A549 treated with AZD9567 at 1 μM for 4 hours (cell line): ENCODE data around the gene JAG1. TPM values are rescaled to one million over a fixed set of nuclear protein-coding genes. Genes with fewer than 3 reads are reported as not detected.

Source experiments
- total RNA-seq: library from RNA; stranded (reverse); fragments of 200-300 nt; extraction: Qiagen RNA extraction; gene quantifications from 5 replicates; pipeline ENCODE4 v1.2.3, GENCODE V29; 2022; ENCODE audit not compliant: insufficient read depth

The JAG1 gene
- 28.8 to 47.5 TPM (median 32.7 TPM) in 5 replicates for total RNA-seq

DNA sequence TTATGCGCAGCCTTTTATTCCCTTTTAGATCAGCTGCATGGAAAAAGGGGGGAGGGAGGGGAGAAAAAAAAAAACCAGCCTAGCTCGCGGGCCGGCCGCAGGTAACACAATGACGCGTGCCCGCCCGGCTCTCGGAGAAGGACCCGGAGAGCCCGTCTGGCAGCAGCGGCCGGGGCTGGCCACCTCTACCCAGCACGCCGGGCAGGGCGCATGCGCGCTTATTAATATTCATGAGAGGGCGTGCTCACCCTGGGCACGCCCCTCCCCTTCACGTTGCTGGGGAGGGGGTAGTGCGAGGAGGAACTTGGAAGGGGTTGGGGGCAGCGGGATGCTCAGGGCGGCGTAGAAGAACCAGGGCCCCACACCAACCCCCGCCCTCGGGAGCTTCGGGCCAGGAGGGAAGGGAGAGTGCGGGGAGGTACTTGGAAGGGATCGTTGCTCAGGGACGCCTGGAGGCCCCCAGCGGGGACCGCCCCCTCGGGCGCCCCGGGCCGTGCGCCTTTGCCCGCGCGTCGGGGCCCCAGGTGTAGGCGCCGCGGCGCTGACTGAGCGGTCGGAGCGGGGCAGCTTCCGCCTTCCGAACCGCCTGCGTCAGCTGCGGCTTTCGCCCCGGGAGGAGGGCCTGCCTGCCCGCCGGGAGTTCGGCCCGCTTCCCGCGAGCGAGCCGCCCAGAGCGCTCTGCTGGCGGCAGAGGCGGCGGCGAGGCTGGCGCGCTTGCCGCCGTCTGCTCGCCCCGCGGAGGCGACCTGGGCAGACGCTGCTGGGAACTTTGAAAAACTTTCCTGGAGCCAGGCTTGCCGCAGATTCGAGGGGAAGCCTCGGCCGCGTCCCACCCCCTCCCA lies at the start of gene JAG1:
TSS of gene JAG1 (minus strand) at position 158 of the 842 bp plus-strand sequence. CDS start 469 bp downstream, outside the sequence.

Other genes starting within 250 kb of the JAG1 start
- gene MKKS, start 239.8 kb downstream of the JAG1 start, total RNA-seq, result 17.5 to 25.7 TPM (median 18.1 TPM) in 5 replicates
- gene SLX4IP, start 238.7 kb downstream of the JAG1 start, total RNA-seq, result 1.8 to 2.7 TPM (median 2.2 TPM) in 5 replicates